CD4-positive, alpha-beta T cell treated with Interleukin-15 for 1 hour (primary cell): ENCODE data around the gene SPNS3.

ENCODE experiments used
- DNase-seq: peaks from one replicate; pipeline ENCODE4 v3.0.0-alpha.2; 2020

Gene SPNS3, protein sequence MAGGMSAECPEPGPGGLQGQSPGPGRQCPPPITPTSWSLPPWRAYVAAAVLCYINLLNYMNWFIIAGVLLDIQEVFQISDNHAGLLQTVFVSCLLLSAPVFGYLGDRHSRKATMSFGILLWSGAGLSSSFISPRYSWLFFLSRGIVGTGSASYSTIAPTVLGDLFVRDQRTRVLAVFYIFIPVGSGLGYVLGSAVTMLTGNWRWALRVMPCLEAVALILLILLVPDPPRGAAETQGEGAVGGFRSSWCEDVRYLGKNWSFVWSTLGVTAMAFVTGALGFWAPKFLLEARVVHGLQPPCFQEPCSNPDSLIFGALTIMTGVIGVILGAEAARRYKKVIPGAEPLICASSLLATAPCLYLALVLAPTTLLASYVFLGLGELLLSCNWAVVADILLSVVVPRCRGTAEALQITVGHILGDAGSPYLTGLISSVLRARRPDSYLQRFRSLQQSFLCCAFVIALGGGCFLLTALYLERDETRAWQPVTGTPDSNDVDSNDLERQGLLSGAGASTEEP

DNA sequence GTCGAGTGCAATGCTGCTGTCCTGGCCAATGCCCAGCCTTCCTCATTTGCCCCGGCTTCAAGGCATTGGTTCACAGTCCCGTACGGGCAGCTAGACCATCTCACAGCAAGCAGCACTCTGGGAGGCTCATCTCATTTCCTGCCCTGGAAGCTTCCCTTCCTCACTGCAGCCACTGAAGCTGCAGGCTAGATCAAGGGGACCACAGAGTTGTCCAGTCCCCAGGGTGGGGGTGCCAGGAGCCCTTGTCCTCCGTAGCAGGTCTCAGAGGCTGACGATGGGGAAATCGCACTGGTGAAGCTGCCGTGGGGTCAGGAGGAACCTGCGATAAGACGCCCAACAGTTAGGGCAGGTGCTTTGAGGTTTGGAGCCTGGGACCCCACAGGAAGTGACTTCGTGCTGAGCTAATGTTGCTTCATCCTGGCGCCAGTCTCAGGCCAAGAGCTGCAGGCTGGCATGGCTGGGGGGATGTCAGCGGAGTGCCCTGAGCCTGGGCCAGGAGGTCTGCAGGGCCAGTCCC lies at the start of gene SPNS3:
SPNS3 (plus strand) TSS at position 426 of the 517 bp plus-strand sequence; CDS start at position 454, 28 bp downstream.
- DNase-seq = peak; percentile 29

DNA sequence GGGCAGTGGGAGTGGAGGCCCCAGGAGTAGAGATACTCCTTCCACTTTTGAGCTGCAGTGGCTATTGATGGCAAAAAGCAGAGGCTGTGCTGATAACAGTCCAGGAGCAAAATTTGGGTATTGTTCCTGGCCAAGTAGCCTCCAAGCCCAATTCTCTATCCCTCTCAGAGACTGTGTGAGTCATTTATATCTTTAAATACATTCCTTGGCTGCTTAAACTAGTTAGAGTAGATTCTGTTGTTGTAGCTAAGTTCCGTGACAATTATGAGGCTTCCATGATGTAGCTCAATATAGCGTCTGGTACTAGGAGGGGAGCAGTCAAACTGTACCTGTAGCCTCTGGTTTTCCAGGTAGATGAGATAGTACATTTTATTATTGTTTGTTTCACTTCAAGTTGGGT lies 47.3 kb upstream of the SPNS3 start:
- no peak for DNase-seq

DNA sequence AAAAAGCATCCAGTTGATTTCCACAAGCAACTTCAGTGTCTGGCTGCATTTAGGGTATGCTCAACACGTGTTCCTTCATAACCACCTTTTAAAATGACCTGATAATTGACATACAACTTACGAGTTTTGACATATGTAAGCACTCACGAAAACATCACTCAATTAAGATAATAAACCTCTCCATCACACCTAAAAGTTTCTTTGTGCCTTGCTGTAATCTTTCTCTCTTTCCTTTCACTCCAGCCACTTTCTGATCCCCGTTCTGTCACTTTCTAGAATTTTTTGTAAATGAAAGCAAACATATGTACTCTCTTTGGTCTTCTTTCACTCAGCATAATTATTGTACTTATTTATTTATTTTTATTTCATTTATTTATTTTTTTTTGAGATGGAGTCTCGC lies 46.6 kb upstream of the SPNS3 start:
- no peak for DNase-seq

DNA sequence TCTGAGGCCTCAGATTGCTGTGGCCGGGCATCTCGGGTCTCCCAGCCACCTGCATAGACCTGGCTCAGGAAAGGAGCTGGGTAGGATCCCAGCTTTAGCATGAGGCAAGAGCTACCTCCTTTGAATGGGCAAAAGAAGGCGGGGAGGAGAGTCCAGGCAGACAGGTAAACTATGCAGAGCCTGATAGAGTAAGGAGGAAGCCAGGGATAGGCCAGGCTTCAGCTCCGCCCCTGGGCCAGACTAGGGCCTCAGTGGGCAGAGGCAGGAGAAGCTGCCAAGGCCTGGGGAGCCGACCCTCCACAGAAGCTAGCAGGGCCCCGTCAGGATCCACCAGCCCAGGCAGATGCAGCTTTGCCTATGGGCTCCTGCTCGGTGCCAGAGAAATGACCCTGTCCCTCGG lies 44.7 kb upstream of the SPNS3 start:
- no peak for DNase-seq

DNA sequence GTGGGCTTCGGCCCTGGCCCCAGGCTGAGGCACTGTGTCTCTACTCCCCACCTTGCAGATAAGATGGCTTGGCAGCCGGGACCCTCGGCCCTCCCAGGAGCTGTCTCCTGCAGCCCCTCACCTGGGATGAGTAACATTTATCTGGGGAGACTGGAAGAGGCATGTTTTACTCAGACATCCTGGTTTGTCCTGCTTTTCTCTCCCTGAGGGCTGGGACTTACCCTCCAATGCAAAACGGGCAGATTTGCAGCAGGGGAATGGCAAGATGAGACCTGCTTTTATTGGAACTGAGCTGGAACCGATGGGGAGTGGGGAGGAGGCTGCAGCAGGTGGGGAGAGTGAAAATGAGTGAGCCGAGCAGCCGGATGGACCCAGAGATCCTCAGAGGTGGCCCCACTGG lies 39.9 kb upstream of the SPNS3 start:
- no peak for DNase-seq

DNA sequence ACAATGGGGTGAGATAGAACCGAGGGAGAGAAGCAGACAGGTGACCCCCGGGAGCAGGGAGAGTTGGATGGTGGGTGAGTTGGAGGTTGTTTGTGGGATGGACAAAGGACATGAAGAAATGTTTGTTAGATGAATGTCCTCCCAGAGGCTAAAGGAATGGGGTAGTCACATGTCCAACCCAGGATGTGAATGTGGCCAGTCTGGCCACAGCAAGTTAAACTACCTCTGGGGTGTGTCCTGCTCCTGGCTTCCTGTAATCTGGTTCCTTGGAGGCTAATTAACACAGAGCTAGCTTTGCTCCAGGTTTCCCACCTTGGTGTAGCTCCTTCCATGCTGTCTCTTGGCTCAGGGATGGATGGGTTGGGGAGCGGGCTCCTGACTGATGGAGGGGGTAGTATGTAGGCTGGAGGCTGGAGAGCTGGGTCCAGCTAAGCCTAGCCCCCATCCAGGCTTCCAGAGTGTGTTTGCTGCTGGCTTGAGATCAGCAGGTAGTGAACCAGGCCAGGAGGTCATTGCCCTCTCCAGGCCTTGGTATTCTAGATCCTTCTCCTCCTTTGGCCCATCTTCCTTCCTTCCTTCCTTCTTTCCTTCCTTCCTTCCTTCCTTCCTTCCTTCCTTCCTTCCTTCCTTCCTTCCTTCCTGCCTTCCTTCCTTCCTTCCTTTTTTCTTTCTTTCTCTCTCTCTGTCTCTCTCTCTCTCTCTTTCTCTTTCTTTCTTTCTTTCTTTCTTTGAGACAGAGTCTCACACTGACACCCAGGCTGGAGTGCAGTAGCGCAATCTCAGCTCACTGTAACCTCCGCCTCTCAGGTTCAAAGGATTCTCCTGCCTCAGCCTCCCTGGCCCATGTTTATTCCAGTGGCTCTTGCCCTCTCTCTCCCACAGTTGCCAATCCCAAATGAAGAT lies 39.3 kb upstream of the SPNS3 start:
- DNase-seq = no peak

DNA sequence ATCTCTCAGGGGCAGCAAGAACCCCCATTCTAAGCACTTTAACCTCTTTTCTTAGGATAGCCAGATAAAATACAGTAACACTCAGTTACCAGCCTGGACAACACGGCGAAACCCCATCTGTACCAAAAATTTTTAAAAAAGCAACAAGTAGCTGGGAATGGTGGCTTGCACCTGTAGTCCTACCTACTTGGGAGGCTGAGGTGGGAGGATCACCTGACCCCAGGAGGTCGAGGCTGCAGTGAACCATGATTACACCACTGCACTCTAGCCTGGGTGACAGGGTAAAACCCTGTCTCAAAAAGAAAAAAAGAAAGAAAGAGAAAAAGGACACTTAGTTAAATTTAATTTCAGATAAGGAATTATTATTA lies 38.6 kb upstream of the SPNS3 start:
- DNase-seq = no peak

DNA sequence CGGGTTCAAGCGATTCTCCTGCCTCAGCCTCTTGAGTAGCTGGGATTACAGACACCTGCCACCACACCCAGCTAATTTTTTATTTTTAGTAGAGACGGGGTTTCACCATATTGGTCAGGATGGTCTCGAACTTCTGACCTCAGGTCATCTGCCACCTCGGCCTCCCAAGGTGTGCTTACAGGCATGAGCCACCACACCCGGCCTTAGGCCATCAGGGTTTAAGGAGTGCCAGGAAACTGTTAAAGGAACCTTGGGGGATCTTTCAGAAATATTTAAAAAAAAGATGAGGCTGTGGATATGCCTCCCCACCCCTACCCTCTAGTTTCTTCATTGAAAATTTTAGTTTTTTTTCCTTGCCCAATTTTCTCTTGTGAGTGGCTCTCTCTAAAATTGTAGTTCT lies 35.9 kb upstream of the SPNS3 start:
- DNase-seq = no peak

DNA sequence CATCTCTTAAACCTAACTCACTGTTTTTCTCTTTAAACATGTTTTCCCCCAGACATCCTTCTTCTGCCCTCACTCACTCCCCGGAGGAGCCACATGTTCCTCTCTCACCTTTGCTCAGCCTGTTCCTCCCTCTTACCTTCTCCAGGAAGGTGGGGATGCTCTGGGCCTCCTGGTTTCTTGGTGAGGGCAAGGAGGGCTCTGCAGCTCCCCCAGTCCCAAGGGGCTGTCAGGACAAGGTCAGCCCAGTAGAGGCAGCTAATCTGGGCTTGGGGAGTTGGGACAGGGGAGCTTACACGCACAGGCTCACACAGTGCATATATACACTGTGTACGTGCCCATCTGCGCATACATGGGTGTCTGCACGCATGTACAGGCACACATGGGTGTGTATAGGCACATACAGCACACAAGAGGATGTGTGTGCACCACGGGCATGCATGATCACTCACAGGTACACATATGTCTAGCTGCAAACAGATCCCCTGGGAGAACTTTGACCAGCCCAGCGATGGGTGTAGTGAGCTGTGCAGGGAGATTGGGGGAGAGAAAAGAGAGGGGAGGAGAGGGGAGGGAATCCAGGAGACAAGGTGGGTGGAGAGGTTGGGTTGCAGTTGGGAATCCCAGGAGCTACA lies 28.6 kb upstream of the SPNS3 start:
- DNase-seq = no peak

DNA sequence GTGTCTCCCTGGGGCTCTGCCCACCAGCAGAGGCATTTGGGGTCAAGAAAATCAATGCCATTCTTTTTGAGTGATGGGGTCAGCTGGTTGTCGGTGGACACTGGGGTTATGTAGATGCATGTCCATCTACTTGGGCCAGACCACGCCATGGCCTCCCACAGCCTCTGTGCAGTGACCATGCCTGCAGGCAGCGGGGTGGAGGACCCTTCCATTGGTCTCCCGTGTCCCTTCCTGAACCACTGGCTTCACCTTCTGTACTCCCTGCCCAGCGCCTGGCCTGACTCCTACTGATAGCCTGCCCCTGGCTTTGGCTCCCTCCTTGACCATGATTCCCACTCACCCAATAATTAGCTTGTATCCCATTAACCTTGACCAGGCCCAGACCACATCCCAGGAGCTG lies 28.0 kb upstream of the SPNS3 start:
- DNase-seq = no peak

DNA sequence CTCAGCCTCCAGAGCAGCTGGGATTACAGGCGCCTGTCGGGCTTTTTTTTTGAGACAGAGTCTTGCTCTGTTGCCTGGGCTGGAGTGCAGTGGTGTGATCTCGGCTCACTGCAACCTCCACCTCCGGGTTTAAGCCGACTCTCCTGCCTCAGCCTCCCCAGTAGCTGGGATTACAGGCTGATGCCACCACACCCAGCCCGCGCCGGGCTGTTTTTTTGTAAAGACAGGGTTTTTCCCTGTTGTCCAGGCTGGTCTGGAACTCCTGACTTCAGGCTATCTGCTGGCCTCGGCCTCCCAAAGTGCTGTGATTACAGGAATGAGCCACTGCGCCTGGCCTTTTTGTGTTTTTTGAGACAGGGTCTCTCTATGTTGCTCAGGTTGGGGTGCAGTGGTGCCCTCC lies 27.4 kb upstream of the SPNS3 start:
- no peak for DNase-seq

DNA sequence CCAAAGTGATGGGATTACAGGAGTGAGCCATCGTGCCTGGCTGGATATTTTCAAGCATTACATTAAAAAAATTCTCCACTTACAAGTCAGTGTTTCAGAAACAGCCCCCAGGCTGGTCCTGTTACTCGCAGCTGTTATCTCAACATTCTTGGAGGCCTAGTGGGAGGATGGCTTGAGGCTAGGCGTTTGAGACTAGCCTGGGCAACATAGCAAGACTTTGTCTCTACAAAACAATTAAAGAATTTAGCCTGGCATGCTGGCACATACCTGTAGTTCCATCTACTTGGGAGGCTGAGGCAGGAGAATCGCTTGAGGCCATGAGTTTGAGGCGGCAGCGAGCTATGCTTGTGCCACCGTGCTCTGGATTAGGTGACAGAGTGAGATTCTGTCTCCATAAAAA lies 26.5 kb upstream of the SPNS3 start:
- DNase-seq = no peak

DNA sequence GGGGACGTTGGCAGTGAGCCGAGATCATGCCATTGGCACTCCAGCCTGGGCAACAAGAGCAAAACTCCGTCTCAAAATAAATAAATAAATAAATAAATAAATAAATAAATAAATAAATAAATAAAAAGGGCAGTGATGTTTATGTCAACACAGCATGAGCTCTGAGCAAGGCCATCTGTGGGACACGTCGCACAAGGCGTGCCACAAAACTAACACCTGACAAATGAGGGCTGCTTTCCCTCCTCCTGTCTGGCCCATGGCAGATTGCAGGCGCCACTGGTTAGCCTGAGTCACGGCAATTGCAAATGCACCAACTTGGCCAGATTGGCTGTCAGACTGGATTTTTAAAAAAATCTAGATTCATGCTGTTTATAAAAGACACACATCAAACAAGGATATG lies 25.9 kb upstream of the SPNS3 start:
- no peak for DNase-seq

DNA sequence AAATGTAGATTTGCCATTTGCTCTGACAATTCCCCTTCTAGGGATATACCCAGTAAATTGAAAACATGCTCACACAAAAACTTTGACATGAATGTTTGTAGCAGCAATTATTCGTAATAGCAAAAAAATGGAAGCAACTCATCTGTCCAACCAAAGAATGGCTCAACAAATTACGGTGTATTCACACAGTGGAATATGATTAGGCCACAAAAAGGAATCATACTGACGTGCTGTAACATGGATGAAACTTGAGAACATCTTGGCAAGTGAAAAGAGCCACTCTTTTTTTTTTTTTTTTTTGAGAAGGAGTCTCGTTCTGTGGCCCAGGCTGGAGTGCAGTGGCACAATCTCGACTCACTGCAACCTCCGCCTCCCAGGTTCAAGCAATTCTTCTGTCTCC lies 24.1 kb upstream of the SPNS3 start:
- no peak for DNase-seq

DNA sequence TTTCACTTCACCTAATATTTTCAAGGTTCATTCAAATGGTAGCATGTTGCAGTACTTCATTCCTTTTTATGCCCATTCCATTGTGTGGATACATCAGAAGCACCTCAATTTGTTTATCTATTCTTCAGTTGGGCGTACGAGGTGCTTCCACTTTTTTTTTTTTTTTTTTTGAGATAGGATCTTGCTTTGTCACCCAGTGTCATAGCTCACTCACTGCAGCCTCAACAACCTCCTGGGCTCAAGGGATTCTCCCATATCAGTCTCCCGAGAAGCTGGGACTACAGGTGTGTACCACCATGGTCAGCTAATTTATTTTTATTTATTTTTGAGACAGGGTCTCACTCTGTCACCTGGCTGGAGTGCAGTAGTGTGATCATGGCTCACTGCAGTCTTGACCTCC lies 22.5 kb upstream of the SPNS3 start:
- no peak for DNase-seq

DNA sequence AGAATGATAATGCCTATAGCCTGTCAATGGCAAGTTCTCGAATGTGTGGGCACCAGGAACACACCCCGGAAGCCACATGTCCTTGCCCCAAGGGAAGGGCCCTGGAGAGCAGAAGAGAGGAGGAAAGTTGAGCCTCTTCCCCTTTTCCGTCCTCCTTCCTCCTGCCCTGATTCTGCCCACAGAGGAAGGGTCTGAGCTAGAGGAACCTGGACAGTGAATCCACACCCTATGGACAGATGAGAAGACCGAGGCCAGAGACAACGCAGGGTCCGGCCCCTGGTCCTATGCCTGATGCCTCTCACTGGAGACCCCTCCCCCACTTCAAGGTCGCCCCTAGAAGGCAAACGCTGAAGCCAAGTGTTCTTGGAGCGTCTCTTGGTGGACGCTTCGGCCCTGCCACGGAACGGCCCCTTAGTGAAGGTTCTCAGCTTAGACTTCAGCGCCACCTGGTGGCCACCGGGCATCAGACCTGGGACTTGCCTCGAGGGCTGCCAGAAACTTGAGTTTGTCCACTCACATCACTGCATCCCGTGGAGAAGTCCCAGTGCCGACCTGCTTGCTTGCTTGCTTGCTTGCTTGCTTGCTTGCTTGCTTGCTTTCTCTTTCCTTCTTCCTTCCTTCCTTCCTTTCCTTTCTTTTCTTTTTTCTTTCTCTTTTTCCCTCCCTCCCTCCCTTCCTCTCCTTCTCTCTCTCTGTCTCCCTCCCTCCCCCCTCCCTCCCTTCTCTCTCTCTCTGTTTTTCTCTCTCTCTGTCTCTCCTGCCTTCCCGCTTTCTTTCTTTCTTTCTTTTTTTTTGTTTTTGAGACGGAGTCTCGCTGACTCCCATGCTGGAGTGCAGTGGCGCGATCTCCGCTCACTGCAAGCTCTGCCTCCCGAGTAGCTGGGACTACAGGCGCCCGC lies 20.6 kb upstream of the SPNS3 start:
- DNase-seq = peak; percentile 84

DNA sequence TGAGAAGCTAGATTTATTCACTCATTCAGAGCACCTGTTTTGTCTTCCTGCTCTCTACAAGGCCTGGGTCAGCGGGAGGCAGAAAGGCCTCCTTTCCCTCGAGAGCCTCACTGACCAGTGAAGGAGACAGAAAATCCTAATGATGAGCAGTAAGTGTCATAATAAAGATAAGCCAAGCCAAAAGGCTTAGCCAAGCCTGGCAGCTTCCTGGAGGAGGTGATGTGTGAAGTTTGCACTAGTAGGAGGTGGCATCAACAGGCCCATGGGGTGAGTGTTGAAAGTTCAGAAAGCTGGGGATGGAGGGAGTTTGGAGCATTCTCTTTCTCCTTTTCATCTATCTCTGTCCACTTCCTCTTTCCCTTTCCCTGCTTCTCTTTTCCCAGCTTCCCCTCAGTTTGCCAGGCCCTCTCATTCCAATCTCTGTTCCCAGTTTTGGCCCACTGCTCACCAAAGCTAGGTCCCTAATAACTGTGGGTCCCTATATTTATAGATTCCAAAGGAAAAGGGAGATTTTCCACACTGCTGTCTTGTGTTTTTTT lies 16.5 kb upstream of the SPNS3 start:
- no peak for DNase-seq

DNA sequence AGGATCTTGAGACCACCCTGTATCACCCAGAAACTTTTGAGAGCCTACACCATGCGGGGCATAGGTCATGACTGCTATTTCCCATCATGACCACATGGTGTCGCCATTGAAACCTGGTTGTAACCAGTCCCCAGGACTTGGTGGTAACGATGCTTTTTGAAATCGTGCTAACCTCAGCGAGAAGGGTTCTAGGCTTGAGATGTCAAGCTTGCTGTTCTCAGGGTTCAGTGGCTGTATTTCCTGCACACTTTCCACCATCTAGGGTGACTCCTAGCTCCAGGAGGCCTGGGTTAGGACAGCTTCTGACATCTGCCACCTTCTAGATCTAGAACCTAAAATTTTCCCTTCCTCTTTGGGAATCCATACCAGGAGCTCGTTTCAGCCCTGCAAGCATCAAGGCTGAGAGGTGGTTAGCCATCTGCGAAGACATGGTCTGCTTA lies 13.0 kb upstream of the SPNS3 start:
- DNase-seq = peak; percentile 62

DNA sequence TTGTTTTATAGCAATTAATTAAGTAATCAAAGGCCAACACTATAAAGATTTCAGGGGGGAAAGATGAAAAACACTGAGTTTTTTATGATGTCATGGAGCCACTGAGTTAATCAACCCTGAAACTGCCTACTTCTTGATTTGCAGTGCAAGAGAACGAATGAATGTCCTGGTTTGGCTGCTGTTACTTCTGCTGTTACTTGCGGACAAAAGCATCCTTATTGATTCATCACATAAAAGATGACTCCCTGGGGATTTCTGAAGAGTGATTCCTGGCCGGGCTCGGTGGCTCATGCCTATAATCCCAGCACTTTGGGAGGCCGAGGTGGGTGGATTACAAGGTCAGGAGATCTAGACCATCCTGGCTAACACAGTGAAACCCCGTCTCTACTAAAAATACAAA lies 10.9 kb upstream of the SPNS3 start:
- no peak for DNase-seq

DNA sequence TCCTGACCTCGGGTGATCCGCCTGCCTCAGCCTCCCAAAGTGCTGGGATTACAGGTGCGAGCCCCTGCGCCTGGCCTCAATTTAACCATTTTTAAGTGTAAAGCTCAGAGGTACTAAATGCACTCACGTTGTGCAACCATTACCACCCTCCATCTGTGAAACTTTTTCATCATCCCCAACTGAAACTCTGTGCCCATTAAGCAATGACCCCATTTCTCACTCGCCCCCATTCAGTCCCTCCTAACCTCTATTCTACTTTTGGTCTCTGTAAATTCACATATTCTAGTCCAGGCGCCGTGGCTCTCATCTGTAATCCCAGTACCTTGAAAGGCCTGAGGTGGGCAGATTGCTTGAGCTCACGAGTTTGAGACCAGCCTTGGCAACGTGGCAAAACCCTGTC lies 8.3 kb upstream of the SPNS3 start:
- DNase-seq = no peak

DNA sequence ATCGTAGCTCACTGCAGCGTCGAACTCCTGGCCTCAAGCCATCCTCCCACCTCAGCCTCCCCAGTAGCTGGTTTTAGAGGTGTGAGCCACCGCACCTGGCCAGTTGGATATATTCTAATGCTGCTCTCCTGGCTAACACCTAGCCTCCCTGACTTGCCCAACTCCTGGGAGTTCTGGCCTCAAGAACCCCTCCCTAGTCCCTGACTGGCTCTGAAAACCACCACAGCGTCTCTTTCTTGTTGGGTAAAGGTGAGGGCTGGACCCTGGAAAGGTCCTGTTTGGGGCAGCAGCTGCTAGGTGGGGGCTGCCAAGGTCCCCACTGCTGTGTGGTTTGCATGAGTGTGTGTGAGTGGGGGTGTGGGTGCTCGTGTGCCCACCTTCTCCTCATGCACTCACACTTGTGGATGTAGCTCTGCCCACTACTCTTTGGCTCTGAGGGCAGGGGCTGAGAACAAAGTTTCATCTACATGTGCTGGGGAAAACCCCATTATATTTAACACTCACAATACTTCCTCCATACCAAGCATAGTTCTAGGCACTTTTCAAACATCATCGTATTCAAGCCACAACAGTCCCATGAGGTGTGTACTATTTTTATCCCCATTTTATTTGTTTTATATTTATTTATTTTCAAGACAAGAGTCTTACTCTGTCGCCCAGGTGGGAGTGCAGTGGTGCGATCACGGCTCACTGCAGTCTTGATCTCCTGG lies 7.1 kb upstream of the SPNS3 start:
- DNase-seq = no peak
